T-helper 1 cell treated with Interleukin-12 subunit alpha and Interleukin-12 subunit beta and Interleukin-4 antibody, amounts not matched to agents 30 ng/mL and 1 ng/mL, for 36 hours (primary cell): ENCODE results near the gene TMEM182. TPM values are rescaled to one million over a fixed set of nuclear protein-coding genes. Genes with fewer than 3 reads are reported as not detected.

ENCODE experiments used
- intact Hi-C: fragments of 100-400 bp; cut with micrococcal nuclease; formaldehyde crosslinking; loops from one replicate; pipeline ENCODE4 v1.15.1; 2024
- total RNA-seq: library from RNA; stranded (reverse); gene quantifications from 2 replicates; pipeline ENCODE4 v1.2.3, GENCODE V29; 2022

Gene TMEM182
- total RNA-seq, 1 donor from 2014 or later = 2.2 TPM

DNA sequence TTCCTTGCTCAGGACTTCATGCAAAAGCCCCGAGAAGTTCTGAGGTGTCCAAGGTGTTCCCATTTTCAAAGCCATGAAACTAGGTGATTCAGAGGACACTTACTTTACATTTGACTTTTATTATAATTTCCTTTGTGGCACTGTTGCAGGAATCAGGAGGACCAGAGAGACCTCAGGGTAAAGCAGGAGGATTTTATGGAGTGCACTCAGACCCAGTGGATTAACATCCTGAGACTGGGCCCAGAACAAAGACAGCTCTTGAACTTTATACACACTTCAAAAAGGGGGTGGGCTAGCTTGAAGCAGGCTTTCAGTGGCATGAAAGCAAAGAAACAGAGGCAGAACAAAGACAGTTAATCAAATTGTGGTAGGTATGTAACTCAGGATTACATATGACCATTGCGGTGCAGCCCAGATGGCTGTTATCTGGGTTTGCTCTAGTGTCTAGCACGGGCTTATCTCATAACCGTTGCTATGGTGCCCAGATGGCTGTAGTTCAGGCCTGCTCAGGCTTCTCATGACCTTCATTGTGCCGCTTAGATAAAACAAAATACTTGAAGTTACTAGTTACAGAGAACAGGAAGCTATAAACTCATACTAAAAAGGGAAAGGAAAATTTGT is 39.4 kb downstream of the TMEM182 start:
- intact Hi-C loops = no loop called here

DNA sequence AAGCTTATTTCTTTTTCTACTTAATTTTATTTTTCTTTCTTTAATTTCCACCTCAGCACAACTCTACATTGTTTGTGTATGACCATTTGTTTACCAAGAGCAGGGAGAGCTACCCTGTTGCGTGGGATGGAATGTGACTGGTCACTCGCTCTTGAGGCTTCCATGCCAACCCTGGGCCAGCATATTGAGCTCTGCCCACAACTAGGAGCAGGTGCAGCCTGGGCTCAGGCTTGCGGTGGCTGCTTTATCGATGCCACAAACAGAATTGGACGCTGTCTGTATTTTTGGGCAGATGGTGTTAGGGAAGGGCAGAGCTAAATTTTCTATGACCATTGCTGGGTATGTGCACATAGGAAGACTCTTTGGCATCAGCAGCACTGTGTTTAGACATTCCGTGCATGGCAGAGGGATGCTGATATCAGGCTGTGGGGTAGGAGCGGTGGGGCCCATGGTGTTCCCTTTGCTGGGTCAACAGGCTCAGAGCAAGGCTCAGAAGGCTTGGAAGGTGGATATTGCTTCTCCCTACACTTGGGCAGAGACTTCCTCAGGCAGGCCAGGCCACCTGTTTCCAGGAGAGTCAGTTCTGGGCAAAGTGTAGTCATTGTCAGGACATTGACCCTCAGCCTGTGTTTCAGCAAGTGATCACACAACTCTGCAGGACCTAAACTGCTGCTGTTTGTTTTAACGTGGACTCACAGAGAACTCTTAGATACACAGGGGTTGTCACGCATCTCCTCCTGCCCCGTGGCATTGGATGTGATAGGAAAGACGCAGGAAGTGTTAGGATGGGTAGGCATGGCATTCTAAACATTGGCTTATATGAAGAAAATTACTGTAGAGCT is 40.2 kb downstream of the TMEM182 start:
- intact Hi-C loops = no loop called here

DNA sequence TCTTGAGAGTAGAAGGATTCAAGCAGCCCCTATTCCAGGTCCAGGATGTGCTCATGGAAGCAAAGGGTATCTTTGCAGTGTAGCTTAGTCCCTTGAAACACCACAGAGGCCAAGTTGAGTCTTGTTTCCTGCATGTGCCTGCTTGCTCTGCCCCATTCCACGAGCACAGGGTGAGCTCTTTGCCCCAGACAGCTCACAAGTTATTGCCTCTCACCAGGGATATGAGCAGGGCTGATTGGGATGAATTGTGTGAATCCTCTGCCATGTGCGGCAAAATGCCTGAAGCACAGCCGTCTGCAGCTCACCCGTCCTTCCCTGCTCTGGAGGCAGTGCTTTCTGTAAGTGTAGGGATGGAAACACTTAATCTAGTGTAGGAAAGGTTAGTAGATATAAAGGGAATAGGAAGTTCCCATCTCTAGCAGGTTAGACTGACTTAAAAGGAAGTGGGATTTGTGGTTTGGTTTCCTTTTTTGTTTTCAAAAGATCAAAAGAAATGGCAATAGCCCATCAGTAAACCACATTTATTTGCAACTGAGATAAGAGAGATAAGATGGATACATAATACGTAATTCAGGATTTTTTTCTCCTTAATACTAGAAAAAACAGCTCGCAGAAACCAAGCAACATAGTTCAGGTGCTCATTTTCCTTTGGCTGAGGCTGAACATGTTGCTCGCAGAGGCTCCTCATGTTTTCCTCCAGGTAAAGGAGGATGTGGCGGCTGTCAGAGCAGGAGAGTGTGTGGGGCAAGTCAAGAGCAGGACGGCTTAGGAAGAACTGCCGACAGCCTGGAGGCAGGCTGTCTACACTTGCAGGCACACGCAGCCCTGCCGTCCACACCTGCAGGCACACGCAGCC is 41.4 kb downstream of the TMEM182 start:
- intact Hi-C loops = no loop called here

DNA sequence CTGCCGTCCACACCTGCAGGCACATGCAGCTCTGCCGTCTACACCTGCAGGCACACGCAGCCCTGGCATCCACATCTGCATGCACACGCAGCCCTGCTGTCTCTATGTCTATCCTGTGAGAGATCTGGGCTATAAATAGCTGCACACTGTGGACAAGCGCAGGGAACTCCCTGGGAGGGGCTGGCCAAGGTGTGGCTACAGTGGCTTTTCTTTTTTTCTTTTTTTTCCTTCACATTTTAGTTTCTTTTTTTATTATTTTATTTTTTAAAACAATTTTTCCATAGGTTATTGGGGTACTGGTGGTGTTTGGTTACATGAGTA is 42.0 kb downstream of the TMEM182 start:
- intact Hi-C loops = no loop called here

DNA sequence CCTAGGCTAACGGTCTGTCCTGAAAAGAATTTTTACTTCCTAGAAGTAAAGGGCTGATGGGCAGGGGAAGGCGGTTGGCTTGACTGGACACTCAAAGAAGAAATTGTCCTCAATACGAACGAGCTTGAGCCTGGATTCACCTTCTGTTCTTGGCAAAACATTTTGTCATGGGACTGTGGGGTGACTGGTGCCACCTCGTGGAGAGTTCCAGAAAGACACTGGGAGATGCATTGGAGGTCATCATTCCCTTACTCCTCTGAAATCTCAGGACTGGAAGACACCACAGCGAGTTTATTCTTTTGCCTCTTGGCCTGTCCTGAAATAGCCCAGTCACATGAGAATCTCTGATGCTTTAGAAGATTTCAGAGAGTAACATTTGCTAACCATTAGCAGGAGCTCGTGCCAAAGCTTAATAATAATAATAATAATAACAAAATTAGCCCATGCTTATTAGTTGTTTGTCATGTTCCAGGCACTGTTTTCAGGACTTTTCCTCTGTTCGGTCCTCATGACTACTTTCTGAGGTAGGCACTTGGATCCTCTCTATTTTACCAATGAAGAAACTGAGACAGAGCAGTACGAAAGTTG is 44.5 kb downstream of the TMEM182 start:
- intact Hi-C loops = loop anchor here (1.0 to 5.0 kb wide), 4 partner anchors 53 to 333 kb away; partner anchors contain the start of gene SLC9A4

DNA sequence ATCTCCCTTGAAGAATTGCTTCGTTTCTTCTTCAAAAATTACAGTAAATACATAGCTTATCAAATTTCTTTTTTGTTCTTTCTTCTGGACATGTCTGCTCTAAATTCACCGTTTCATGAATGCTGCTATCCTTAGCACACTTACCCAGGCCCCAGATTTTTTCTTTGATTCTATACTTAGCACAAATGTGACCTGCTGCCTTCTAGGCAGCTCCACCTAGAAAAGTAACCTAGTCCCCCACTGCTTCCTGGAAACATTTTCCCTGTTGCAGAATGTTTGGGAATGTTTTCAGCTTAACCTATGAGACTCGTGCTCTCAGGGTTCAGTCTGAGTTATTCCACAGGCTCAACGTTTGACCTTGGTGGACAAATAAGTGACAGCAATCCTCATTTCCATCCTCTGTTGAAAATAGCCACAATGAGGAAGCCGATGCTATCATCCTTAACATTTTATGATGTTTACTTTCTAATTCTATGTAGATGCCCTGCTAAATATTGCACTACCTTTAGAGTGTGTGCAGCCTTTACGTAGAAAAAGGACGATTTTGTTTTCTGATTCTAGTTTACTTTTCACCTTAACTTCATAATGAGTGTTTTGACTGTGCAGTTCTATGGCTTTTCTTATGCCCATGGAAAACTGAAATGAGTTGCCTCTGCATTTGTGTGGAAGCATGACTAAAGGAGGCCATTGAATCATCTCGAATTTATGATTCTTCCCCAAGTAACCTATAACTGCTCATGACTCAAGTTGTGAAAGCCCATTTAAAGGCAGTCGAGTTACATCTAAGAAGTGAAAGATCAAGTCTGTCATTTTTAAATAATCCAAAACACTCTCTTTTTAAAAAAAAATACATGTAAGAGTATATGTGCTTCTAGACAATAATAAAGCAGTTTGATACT is 47.7 kb downstream of the TMEM182 start:
- intact Hi-C loops = loop anchor here (5.0 kb wide), 1 partner anchor 72 kb away; a partner anchor contains a TSS

DNA sequence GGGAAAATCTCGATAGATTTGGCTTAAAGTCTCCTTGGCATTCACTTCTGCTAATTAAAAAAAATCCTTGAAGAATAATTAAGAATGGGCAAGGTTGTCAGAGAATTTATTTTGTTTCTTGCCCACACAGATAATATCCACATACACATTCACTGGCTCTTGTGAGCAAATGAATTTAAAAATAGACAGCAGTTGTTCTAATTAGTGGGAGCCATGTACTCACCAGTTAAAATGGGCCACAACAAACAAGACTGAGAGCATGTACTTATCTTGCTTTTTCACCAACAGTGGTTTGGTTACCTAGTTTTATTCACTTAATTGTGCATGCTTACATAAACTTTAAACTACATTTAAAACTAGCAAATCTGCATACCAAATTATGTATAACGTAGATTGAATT is 53.5 kb downstream of the TMEM182 start:
- intact Hi-C loops = no loop called here

DNA sequence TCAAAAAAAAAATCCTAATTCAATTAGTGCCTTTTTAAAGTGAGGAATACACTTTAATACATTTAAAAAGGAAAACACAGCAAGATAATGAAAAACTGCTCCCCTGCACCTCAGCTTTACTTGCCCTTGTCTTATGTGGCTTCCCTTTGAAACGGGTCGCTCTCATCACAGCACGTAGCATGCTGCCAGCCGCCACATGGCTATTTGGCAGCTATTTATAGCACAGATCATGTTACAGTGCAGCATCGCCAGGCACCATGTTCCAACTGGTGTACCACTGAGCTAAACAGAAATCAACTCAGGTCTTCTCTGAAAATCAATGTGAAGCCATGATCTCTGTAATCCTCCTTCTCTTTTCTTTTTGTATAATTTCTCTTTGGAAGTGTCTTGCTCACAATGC is 65.1 kb downstream of the TMEM182 start:
- intact Hi-C loops = no loop called here

DNA sequence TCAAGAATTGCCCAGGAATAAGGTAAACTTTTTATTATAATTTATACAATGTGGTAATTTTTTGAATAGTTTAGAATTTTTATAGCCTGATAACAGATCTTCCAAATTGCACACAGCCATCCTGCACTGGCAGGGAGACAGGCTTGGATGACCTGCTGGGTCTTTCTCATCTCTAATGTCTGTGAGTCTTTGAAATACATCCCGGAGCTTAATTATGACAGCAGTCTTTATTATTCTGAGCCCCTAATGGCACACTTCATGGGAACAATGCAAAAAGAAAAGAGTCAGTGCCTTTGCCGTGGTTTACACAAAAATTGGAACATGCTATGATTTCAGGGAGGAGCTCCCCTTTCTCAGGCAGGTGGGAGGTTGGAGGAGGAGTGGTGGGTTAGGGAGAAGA is 71.0 kb downstream of the TMEM182 start:
- intact Hi-C loops = no loop called here

DNA sequence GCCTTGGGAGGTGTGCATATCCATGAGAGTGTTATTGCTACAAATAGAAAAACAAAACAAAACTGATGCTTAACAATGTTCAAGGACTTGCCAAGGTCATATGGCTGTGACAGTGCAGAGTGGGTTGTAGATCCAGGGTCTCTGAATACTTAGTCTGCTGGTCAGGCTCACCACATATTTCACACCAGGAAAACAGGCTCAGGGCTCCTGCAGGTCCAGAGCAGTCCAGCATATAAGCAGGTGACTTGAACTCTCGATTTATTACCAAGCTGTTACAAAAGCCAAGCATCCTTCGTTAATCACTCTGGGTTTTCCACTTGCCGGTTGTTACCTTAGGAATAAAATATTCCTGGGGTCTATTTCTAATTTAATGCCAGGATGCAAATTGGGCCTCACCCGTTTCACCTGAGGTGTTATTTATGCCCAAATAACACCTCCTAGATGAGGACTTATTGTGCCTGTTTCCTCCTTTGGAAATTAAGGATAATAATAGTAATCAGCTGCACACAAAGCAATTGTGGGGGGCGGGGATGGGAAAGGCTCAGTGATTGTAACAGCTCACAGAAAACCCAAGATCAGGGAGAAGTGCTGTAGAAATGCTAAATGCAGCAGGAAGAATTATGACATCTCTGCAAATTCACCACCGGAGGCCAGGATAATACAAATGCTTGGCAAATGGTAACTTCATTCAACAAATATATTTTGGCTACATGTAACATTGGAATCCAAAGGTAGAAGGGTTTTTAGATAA is 72.9 kb downstream of the TMEM182 start:
- intact Hi-C loops = no loop called here

DNA sequence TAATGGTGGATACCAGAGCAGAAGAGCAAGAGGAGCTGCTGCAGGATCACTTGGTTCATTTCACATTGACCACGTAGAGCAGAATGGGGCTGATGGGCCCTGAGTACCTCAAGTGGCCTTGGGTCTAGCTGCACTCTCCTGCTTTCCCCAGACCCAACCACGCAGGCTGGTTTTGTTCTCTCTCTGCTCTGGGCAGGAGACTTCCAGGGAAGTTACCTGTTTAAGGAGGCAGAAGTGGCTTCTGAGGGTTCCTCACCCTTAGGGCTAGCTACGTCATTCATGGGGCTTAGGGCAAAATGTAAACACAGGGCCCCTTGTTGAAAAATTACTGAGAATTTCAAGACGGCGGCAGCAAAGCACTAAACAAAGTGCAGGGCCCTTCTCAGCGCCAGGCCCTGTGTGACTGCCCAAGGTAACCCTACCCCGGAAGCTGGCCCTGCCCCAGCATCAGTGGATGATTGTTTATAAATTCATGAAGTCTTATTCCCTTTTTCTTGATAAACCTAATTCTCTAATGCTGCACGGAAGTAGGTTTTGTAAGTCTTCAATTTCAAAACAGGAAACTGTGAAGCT is 75.9 kb downstream of the TMEM182 start:
- intact Hi-C loops = no loop called here

DNA sequence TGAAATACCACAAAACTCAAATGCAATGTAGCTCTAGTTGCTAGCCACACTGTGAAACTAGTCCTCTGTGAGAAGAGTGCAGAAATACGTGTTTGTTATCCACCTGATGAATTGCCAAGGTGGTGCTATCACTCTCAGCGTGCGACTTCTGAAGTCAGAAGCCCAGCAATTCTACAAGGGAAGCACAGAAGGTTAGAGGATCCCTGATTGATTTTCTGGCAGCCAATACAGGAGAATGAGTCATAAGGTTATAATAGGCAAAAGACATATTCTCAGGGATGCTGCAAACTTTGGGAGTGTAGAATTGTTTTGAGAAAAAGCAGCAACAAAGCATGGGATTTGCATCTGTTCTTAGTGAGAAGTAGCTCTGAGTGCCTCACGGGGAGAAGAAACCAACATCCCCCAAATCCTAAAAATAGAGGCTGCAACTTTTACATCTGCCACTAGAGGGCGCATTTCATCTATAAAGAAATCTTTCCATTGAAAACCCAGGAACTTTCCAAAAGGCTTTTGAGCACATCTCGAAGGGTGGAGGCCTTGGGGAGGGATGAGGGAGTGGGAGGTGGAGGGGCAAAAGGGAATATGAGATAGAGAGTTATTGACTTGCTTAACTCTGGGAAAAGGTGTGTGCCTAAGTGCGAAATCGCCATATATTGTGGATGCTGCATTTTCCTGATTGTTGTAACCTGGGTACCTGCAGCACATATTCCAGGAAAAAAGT is 78.0 kb downstream of the TMEM182 start:
- intact Hi-C loops = loop anchor here (5.0 to 10.0 kb wide), 2 partner anchors 315 to 1572 kb away; no protein-coding TSS in a partner anchor

DNA sequence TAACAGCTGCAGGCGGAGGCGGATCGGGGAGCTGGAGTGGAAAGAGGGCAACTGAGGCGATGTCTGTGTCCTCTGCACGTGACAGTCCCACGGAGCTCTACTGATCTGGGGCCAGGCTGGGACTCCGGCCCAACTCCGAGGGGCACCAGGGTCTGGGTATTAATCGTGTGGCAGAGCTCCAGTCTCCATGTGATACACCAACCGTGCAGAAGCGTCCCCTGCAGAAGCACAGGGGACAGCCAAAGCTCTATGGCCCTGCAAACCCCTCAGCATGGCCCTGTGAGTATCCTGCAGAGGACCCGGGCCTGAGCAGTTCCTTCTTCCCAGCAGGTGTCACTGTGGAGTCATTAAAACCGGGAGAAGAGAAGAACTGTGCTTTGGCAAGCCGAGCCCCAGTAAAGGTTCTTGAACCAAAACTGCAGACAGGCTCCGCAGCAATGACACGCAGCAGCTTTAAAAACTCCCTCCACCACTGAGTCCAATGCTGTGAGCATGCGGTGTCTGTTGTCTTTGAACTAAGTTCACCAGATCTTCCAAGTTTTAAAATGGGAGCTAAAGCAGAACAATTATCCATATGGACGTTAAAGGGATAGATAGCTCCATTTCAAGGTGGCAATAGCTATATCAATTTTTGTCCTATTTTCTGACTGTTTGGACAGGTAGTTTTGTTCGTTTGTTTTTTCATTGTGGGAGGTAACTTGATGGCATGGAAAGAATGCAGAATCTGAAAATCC is 79.4 kb downstream of the TMEM182 start:
- intact Hi-C loops = loop anchor here (5.0 to 10.0 kb wide), 2 partner anchors 314 to 1571 kb away; no protein-coding TSS in a partner anchor

DNA sequence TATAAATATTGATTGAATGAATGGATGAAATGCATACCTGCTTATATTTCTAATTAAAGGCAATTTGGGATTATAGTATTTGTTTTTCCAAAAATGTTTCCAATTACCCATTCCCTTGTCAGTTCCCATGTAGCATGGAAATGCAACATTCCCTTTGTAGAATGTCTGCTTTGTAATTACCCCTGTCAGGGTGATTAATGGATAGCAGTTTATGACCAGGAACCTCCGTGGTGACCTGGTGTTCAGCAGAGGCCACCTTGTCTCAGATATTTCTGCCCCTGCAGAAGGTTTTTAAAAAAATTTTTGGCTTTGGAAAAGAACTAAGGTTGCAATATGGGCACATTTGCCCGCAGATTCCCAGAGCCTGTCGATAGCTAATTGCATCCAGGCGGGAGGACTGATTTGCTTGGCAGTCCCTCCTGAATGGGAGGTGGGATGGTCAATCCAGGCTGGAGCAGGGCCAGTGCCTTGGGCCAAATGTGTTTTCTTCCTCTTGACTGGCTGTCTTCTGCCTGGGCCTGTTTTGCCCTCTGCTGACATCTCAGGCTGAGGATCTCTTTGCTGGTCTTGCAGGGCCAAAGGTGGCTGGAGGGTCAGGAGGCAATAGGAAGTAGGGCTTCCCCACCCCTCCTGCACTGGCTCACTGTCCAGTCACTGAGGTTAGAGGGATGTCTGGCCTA is 82.1 kb downstream of the TMEM182 start:
- intact Hi-C loops = loop anchor here (5.0 to 10.0 kb wide), 2 partner anchors 311 to 1568 kb away; no protein-coding TSS in a partner anchor

DNA sequence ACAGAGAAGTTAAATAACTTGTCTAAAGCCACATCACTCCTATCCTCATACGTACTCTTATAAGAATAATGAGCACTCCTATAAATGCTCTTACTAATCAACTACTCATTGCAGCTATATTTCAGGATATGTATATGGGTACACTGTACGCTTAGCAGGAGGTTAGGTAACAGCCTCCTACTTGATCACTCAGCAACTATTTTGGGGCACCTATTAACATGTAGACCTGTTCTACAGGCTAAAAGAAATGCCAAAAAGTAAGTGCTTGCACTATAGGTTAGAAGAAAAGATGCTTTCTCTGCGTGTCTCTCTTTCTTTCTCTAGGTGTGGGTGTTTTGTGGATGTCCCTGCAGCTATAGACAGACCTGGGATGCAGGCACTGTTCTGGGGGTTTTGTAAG is 83.1 kb downstream of the TMEM182 start:
- intact Hi-C loops = loop anchor here (5.0 to 10.0 kb wide), 2 partner anchors 310 to 1567 kb away; no protein-coding TSS in a partner anchor

DNA sequence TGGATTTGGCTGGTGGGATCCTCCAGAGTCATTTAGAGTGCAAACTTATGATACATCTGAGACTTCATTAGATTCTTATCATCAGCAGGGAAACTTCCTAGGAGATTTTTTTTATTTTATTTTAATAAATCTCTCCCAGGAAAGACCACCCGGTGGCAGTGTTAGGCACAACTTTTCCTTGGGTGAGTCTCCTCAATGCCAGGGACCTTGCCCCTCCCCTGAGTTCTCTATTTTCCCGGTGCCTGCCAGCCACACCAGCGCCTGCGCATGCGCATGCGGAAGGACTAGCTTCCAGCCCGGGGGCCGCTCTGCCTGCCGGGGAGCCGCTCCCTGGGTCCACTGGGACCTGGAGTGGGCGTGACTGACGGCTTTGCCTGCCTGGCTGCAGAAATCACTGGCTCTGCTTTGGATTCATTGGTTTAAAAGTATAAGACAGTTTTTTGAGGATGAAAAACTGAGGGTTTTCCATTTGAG is 86.6 kb downstream of the TMEM182 start:
- intact Hi-C loops = loop anchor here (10.0 kb wide), 1 partner anchor 306 kb away; no protein-coding TSS in a partner anchor

DNA sequence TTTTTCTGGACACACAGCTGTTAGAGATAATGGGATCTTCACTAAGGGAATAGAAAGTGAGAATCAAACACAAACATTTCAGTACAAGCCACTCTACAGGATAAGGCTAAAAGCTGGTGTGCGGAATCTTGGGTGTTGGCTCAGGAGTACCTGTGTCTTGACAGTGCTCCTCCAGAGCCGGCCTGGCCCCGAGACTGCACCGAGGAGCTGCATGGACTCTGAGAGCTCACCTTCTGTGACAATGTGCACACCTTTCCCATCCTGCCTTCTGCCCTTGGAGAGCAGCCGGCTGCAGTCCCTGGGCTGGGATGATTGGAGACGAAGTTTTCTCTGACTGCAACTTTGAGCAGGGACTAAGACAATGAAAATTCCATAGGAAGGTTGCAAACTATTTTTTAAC is 89.1 kb downstream of the TMEM182 start:
- intact Hi-C loops = no loop called here
